GM18868 (cell line): ENCODE results near the gene MRPS22.
"Not testable (repeated sequence)": the region's sequence is repeated elsewhere in the genome, so short reads cannot be mapped to it uniquely, and the experiment has no call there.

Experiments
- ATAC-seq: cut with Tn5 transposase; IDR thresholded peaks from one replicate; pipeline ENCODE4 v1.9.1; 2021; ENCODE audit warnings: mild to moderate bottlenecking, moderate library complexity; ENCODE audit not compliant: unreplicated experiment

Gene MRPS22

GRCh38 chr3:139389552-139390368 lies 45.9 kb downstream of the MRPS22 start, which contains the start of gene COPB2:
TSS of gene COPB2 (minus strand) at chr3:139389647. CDS start at chr3:139389550, 97 bp downstream.
- peak; percentile 97 for ATAC-seq

GRCh38 chr3:139394116-139394515 lies 50.3 kb downstream of the MRPS22 start:
- no peak for ATAC-seq

GRCh38 chr3:139396707-139397106 lies 52.9 kb downstream of the MRPS22 start:
- ATAC-seq = no peak

- not testable (repeated sequence) for ATAC-seq
These were observed 57.3 kb downstream of the MRPS22 start for GRCh38 chr3:139401155-139401554.
